Left hindlimb (tissue), 1 donor: ENCODE results near the gene PCDHA1.
"Not testable (repeated sequence)": the region's sequence is repeated elsewhere in the genome, so short reads cannot be mapped to it uniquely, and the experiment has no call there.

Experiments used
- DNase-seq: peaks from one replicate; pipeline ENCODE4 v3.0.0-alpha.2; 2018

PCDHA1 gene

DNA sequence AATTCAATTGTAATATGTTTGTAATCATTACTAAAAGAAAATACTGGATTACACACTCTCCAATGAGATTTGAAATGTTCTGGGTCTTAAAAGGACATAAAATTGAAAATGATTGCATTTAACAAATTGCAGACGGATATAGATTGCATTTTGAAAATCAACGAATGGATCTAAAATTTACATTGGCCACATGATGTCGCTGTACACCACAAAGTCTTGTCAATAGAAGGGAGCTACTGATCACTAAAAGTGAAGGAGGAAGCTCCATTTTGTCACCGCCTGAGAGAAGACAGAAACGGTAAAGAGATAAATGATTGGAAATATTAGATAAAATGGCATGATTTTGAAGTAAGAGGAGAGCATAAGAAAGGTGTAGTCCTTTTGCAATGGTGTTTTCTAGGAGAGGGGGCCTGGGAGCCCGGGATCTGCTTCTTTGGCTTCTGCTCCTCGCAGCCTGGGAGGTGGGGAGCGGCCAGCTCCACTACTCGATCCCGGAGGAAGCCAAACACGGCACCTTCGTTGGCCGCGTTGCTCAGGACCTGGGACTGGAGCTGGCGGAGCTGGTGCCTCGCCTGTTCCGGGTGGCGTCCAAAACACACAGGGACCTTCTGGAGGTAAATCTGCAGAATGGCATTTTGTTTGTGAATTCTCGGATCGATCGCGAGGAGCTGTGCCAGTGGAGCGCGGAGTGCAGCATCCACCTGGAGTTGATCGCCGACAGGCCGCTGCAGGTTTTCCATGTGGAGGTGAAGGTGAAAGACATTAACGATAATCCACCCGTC lies at the start of gene PCDHA1:
Gene PCDHA1, plus strand, starts transcription at position 236 of the 782 bp plus-strand sequence.
- no peak for DNase-seq

DNA sequence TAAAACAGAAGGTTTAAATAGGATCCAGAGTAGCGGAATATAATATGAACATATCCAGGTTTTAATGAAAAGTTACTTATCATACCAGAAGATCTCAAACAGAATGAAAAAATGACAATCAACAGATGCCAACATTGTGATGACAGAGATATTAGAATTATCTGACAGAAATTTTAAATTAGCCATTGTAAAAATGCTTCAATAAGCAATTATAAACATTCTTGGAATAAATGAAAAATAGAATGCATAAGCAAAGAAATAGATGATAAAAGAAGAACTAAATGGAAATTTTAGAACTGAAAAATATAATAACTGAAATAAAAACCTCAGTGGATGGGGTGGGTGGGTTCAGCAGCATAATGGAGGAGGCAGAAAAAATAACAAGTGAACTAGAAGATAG lies 48.5 kb upstream of the PCDHA1 start:
- DNase-seq = no peak

DNA sequence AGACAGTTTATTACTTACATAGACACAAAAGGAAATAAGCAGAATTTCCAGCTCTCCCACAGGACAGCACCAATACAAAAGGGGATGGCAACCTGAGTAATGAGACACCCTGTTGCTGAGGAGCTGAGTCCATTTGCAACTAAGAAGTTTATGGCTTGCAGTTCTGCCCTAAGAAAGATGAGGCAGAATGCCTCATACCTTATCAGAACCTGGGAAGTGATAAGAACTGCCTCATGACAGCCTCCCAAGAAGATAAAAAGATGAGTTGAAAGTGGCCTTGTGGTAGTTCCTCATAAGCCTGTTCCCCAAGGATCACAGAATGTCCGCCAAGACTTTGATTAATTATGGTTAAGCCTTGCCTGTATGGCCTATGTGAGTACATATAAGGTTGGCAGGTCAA lies 44.0 kb upstream of the PCDHA1 start:
- DNase-seq = no peak

DNA sequence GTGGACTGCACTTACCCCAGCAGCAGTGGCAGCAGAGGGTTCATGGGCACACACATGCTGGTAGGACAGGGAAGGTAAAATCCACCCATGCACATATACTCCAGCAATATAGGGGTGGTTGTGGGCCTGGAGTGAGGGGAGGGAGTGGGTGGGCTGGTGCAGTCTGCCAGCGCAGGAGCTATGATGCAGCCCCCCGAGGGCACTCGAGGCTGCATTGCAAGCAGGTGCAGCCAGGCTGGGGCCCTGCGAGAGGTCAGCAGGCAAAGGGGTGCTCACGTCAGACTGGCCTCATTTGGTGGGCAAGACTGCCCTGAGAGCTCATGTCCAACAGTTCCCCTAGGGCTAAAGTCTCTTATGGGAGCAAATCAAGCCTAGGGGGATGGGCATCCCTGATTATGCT lies 32.4 kb upstream of the PCDHA1 start:
- no peak for DNase-seq

DNA sequence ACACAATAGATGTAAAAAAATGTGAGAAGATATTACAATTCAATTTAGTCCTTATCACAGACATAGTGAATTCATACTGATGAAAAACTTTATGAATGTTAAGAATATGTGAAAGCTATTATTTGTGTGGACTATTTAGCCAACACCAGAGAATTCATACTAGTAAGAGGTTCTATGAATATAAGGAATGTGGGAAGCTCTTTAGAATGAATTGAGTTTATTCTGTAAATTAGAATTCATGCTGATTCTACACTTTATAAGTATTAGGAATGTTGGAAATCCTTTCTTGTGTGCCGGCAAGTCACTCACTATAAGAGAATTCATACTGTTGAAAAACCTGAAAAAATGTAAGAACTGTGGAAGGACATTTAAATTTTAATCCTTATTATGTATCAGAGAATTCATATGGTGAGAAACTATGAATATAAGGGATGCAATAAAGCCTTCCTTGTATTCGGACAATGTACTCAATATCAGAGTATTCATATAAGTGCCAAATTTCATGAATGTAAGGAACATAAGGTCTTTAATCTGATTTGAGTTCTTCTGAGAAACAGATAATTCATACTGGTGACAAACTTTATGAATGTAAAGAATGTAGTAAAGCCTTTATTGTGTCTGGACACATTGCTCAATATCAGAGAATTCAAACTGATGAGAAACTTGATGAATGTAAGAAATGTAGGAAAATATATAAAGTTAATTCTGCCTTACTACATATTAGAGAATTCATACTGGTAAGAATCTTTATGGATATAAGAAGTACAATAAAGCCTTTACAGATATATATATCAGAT lies 21.6 kb upstream of the PCDHA1 start:
- DNase-seq = no peak

DNA sequence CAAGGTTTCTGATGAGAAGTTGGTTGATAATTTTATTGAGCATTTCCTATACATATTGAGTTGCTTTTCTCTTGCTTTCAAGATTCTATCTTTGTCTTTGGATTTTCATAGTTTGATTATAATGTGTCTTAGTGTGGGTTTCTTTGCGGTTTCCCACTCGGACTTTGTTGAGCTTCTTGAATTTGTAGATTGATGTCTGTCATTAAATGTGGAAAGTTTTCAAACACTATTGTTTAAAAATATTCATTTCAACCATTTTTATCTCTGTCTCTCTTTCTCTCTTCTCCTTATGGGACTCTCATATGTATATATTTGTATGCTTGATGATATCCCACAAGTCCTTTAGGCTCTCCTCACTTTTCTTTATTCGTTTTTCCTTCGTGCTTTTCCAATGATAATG lies 18.5 kb upstream of the PCDHA1 start:
- DNase-seq = no peak

DNA sequence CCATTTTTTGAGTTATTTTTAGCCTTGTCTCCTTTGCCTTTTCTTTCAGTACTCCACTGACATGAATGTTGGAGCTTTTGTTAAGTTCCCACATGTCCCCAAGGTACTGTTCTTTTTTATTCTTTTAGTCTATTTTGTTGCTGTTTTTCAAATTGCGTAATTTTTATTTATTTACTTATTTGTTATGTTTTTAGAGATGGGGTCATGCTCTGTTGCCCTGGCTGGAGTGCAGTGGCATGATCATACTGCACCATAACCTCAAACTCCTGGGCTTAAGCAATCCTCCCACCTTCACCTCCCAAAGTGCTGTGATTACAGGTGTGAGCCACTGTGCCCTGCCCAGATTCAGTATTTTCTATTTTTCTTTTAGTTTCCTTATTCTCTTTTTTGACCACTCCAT lies 5.4 kb upstream of the PCDHA1 start:
- DNase-seq = no peak

DNA sequence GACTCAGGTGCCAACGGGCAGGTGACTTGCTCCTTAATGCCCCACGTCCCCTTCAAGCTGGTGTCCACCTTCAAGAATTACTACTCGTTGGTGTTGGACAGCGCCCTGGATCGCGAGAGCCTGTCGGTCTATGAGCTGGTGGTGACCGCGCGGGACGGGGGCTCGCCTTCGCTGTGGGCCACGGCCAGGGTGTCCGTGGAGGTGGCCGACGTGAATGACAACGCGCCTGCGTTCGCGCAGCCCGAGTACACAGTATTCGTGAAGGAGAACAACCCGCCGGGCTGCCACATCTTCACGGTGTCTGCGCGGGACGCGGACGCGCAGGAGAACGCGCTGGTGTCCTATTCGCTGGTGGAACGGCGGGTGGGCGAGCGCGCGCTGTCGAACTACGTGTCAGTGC lies 1.5 kb downstream of the PCDHA1 start:
- not testable (repeated sequence) for DNase-seq

DNA sequence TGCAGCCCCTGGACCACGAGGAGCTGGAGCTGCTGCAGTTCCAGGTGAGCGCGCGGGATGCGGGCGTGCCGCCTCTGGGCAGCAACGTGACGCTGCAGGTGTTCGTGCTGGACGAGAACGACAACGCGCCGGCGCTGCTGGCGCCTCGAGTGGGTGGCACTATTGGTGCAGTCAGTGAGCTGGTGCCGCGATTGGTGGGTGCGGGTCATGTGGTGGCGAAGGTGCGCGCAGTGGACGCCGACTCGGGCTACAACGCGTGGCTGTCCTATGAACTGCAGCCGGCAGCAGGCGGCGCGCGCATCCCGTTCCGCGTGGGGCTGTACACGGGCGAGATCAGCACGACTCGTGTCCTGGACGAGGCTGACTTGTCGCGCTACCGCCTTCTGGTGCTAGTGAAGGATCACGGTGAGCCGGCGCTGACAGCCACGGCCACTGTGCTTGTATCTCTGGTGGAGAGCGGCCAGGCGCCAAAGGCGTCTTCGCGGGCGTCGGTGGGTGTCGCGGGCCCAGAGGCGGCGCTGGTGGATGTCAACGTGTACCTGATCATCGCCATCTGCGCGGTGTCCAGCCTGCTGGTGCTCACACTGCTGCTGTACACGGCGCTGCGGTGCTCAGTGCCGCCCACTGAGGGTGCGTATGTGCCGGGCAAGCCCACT lies 2.0 kb downstream of the PCDHA1 start:
- DNase-seq = not testable (repeated sequence)

DNA sequence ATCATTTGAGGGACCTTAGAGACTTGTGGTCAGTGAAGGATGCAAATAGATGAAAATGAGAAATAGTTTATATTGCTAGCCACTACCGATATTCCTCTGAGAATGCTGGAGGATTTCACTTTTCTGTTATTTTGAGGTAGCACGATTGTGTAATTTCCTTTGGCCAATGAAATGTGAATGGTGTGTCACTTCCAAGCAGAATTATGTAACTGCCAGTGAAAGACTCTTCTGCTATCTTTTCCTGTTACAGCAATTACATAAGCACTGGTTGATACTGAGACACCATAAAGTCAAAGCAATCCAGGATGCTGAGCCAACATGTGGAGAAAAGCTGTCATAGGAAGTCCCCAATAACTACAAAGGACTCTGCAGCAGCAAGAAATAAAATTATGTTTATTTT lies 5.1 kb downstream of the PCDHA1 start:
- DNase-seq = no peak

DNA sequence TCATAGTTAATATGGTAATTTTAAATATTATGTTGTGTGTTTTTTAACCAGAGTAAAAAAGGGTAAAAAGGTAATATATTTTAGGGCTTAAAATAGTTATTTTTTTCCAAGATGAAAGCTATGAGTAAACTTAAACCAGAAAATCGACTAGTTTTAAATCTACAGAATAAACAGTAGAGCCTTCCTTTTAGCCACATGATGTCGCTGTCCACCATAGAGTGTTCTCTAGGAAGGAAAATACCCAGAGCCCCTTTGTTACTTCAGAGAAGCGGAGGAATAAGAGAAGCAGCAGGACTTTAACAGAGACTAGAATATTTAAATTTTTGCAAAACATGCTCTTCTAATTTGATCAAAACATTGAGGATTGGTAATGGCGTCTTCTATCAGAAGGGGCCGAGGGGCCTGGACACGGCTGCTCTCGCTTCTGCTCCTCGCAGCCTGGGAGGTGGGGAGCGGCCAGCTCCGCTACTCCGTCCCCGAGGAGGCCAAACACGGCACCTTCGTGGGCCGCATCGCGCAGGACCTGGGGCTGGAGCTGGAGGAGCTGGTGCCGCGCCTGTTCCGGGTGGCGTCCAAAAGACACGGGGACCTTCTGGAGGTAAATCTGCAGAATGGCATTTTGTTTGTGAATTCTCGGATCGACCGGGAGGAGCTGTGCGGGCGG lies 8.8 kb downstream of the PCDHA1 start, which contains the start of gene PCDHA2:
Gene PCDHA2, plus strand, starts transcription at position 258 of the 664 bp plus-strand sequence.
- no peak for DNase-seq

DNA sequence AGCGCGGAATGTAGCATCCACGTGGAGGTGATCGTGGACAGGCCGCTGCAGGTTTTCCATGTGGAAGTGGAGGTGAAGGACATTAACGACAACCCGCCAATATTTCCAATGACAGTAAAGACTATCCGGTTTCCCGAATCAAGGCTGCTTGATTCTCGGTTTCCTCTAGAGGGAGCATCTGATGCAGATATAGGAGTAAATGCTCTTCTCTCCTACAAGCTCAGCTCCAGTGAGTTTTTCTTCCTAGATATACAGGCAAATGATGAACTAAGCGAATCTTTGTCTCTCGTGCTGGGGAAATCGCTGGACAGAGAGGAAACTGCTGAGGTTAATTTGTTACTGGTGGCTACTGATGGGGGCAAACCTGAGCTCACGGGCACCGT lies 9.3 kb downstream of the PCDHA1 start:
- no peak for DNase-seq

DNA sequence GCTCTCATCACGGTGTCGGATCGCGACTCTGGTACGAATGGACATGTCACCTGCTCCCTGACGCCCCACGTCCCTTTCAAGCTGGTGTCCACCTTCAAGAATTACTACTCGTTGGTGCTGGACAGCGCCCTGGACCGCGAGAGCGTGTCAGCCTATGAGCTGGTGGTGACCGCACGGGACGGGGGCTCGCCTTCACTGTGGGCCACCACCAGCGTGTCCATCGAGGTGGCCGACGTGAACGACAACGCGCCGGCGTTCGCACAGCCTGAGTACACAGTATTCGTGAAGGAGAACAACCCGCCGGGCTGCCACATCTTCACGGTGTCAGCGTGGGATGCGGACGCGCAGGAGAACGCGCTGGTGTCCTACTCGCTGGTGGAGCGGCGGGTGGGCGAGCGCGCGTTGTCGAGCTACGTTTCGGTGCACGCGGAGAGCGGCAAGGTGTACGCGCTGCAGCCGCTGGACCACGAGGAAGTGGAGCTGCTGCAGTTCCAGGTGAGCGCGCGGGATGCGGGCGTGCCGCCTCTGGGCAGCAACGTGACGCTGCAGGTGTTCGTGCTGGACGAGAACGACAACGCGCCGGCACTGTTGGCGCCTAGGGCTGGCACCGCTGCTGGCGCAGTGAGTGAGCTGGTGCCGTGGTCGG lies 10.3 kb downstream of the PCDHA1 start:
- not testable (repeated sequence) for DNase-seq

DNA sequence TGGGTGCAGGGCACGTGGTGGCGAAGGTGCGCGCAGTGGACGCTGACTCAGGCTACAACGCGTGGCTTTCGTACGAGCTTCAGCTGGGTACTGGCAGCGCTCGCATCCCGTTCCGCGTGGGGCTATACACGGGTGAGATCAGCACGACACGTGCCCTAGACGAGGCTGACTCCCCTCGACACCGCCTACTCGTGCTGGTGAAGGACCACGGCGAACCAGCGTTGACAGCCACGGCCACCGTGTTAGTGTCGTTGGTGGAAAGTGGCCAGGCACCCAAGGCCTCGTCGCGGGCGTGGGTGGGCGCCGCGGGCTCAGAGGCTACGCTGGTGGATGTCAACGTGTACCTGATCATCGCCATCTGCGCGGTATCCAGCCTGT lies 10.8 kb downstream of the PCDHA1 start:
- no peak for DNase-seq

DNA sequence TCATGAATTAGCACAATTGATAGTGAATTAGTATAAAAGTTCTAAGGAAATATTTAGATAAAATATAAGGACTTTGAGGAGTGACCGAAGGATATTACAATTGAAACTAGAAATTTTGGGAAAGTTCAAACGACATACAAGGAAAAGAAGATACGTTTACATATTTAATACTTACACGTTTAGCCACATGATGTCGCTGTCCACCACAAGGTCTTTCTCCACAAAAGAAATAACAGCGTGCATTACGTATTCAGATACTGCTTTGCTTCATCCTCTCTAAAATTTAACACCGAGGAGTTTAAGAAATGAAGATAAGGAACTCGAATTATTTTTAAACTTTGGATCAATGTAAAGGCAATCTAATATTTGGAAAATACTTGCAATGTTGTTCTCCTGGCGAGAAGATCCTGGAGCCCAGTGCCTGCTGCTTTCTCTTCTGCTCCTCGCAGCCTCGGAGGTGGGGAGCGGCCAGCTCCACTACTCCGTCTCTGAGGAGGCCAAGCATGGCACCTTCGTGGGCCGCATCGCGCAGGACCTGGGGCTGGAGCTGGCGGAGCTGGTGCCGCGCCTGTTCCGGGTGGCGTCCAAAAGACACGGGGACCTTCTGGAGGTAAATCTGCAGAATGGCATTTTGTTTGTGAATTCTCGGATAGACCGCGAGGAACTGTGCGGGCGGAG lies 15.0 kb downstream of the PCDHA1 start, which contains the start of gene PCDHA3:
Gene PCDHA3, plus strand, starts transcription at position 242 of the 678 bp plus-strand sequence.
- DNase-seq = no peak

DNA sequence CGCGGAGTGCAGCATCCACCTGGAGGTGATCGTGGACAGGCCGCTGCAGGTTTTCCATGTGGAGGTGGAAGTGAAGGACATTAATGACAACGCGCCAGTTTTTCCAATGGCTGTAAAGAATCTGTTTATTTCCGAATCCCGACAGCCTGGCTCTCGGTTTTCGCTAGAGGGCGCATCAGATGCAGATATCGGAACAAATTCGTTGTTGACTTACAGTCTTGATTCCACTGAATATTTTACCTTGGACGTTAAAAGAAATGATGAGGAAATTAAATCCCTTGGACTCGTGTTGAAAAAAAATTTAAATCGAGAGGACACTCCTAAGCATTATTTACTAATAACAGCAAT lies 15.5 kb downstream of the PCDHA1 start:
- DNase-seq = no peak

DNA sequence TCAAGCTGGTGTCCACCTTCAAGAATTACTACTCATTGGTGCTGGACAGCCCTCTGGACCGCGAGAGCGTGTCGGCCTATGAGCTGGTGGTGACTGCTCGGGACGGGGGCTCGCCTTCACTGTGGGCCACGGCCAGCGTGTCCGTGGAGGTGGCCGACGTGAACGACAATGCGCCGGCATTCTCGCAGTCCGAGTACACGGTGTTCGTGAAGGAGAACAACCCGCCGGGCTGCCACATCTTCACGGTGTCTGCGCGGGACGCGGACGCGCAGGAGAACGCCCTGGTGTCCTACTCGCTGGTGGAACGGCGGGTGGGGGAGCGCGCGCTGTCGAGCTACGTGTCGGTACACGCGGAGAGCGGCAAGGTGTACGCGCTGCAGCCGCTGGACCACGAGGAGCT lies 16.4 kb downstream of the PCDHA1 start:
- DNase-seq = not testable (repeated sequence)

DNA sequence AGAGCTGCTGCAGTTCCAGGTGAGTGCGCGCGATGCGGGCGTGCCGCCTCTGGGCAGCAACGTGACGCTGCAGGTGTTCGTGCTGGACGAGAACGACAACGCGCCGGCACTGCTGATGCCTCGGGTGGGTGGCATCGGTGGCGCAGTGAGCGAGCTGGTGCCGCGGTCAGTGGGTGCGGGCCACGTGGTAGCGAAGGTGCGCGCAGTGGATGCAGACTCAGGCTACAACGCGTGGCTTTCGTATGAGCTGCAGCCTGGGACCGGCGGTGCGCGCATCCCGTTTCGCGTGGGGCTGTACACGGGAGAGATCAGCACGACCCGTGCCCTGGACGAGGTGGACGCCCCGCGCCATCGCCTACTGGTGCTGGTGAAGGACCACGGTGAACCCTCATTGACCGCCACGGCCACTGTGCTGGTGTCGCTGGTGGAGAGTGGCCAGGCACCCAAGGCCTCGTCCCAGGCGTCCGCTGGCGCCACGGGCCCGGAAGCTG lies 16.9 kb downstream of the PCDHA1 start:
- DNase-seq = no peak

DNA sequence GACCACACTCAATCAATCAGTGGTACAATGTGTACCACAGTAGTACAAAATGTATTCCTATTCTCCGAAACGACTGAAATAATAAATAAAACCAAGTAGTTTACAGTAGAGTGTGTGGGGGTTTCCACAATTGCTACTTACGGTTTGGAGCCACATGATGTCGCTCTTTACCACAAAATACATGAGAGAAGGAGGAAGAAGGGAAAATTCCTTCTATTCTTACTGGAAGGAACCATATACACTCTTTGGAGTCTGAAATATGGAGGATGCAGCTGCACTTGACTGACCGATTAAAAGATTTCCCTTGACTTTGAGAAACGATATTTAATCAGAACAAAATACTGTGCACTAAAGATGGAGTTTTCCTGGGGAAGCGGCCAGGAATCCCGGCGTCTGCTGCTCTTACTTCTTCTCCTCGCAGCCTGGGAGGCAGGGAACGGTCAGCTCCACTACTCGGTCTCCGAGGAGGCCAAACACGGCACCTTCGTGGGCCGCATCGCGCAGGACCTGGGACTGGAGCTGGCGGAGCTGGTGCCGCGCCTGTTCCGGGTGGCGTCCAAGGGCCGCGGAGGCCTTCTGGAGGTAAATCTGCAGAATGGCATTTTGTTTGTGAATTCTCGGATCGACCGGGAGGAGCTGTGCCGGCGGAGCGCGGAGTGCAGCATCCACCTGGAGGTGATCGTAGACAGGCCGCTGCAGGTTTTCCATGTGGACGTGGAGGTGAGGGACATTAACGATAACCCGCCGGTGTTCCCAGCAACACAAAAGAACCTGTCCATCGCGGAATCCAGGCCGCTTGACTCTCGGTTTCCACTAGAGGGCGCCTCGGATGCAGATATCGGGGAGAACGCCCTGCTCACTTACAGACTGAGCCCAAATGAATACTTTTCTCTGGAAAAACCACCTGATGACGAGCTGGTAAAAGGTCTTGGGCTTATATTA lies 21.2 kb downstream of the PCDHA1 start, which contains the start of gene PCDHA4:
Gene PCDHA4, plus strand, starts transcription at position 235 of the 942 bp plus-strand sequence.
- no peak for DNase-seq

DNA sequence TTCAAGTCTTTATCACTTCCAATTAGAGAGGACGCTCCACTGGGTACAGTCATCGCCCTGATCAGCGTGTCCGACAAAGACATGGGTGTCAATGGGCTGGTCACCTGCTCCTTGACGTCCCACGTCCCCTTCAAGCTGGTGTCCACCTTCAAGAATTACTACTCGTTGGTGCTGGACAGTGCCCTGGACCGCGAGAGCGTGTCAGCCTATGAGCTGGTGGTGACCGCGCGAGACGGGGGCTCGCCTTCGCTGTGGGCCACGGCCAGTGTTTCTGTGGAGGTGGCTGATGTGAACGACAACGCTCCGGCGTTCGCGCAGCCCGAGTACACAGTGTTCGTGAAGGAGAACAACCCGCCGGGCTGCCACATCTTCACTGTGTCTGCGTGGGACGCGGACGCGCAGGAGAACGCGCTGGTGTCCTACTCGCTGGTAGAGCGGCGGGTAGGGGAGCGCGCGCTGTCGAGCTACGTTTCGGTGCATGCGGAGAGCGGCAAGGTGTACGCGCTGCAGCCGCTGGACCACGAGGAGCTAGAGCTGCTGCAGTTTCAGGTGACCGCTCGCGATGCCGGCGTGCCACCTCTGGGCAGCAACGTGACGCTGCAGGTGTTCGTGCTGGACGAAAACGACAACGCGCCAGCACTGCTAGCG lies 22.4 kb downstream of the PCDHA1 start:
- DNase-seq = not testable (repeated sequence)
